HL-60/S4 (cell line): ENCODE results near the gene ACP4.
"Not testable (repeated sequence)": the region's sequence is repeated elsewhere in the genome, so short reads cannot be mapped to it uniquely, and the experiment has no call there.

ENCODE experiments used
- in situ Hi-C: fragments of 300-500 bp; cut with MboI; formaldehyde crosslinking; loops from 2 replicates; pipeline ENCODE4 v1.14.3; 2022; ENCODE audit warnings: low sequenced_read_pairs

Gene ACP4, protein sequence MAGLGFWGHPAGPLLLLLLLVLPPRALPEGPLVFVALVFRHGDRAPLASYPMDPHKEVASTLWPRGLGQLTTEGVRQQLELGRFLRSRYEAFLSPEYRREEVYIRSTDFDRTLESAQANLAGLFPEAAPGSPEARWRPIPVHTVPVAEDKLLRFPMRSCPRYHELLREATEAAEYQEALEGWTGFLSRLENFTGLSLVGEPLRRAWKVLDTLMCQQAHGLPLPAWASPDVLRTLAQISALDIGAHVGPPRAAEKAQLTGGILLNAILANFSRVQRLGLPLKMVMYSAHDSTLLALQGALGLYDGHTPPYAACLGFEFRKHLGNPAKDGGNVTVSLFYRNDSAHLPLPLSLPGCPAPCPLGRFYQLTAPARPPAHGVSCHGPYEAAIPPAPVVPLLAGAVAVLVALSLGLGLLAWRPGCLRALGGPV

DNA sequence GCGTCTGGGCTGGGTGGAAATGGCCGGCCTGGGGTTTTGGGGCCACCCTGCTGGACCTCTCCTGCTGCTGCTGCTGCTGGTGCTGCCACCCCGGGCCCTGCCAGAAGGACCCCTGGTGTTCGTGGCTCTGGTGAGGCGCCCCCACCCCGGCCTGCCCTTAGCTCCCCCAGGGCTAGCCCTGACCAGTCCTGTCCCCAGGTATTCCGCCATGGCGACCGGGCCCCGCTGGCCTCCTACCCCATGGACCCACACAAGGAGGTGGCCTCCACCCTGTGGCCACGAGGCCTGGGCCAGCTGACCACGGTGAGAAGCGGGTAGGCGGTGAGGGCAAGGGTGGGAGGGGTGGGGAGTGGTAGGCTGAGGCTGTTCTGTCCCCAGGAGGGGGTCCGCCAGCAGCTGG, at the start of gene ACP4:
Gene ACP4 (plus strand): TSS at position 20 of the 400 bp plus-strand sequence. CDS start 0 bp downstream, at position 20.
- in situ Hi-C loops = no loop called here

DNA sequence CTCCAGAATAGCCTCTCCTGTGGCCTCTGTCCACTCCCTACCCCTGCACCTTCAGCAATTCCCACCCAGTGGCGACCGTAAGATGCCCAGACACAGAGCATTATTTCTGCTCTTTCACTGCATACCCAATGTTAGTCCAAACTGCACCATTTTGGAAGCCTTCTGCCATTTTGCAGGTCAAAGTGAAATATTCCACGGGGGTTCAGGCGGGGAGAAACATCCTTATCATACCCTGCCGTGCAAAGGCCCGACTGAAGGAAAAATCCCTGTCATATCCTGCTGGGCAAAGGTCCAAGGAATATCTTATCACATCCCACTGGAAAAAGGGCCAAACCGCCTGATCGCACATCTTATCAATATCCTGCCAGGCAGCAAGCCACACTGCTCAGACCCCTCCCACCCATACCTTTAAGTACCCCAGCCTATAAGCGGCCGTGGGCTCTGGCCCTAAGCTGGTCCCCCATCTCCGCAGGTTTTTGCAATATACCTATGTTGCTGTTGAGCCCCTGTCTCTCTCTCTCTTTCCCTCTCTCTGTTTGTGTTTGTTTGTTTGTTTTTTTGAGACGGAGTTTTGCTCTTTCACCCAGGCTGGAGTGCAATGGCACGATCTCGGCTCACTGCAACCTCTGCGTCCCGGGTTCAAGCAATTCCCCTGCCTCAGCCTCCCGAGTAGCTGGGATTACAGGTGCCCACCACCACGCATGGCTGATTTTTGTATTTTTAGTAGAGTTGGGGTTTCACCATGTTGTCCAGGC, 48.9 kb upstream of the ACP4 start:
- in situ Hi-C loops = no loop called here

DNA sequence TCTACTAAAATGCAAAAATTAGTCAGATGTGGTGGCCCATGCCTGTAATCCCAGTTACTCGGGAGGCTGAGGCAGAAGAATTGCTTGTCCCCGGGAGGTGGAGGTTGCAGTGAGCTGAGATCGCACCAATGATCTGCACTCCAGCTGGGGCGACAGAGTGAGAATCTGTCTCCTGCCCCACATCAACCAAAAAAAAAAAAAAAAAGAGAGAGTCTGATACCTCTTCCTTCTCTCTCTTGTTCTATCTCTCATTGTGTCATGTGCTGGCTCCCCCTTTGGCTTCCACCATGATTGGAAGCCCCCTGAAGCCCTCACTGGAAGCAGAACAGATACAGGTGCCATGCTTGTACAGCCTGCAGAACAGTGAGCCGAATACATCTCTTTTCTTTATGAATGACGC, 46.7 kb upstream of the ACP4 start:
- in situ Hi-C loops = no loop called here

DNA sequence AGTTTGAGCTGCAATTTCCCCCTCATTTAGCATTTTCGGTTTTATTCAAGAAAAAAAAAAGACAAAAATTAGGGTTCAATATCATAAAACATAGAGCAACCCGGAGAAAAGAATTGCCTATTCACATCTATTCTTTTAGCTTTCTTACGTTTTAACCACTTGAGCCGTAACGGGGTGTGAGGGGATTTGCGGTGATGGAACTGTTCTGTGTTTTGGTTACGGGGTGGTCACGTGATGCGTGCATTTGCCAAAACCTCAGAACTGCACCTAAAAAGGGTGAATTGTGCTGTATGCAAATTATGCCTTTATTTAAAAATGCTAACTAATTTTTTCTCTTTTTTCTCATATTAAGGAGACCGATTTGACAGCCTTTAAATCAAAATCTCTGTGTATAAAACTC, 45.0 kb upstream of the ACP4 start:
- in situ Hi-C loops = no loop called here

DNA sequence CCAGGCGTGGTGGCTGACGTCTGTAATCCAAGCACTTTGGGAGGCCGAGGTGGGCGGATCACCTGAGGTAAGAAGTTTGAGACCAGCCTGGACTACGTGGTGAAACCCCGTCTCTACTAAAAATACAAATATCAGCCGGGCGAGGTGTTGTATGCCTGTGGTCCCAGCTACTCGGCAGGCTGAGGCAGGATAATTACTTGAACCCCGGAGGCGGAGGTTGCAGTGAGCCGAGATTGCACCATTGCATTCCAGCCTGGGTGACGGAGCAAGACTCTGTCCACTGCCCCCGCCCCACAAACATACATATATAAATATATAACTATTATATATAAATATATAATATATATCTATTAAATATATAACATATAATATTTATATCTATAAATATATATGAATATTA, 43.1 kb upstream of the ACP4 start:
- in situ Hi-C loops = not testable (repeated sequence)

DNA sequence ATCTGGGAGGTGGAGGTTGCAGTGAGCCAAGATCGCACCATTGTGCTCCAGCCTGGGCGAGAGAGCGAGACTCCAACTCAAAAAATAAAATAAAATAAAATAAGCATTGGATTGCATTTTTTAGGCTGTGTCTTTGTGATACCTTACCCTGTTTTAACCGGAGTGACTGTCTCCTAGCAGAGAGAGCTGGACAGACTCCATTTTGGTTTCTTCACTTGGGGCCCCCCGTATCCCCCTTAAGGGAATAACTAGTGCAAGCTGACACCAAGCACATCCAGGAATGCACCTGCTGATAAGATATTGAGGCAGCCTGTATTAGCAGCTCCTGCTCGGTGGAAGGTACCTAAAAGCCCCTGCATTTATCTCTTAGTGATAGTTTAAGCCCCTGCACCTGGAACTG, 40.7 kb upstream of the ACP4 start:
- in situ Hi-C loops = no loop called here

DNA sequence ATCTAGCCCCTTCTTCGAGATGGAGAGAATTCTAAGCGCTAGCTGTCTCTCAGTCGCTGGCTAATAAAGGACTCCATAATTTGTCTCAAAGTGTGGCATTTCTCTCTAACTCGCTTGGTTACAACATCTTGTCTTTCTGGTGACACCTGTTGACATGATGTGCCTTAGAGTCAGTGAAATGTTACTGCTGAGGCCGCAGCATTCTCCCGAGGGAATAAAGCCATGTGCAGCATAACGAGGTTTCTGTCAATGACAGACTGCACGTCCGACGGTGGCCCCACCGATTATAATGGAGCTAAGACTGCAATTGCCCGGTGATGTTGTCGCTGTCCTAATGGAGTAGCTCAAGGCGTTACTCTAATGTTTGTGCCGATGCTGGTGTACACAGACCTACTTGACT, 40.2 kb upstream of the ACP4 start:
- in situ Hi-C loops = no loop called here

DNA sequence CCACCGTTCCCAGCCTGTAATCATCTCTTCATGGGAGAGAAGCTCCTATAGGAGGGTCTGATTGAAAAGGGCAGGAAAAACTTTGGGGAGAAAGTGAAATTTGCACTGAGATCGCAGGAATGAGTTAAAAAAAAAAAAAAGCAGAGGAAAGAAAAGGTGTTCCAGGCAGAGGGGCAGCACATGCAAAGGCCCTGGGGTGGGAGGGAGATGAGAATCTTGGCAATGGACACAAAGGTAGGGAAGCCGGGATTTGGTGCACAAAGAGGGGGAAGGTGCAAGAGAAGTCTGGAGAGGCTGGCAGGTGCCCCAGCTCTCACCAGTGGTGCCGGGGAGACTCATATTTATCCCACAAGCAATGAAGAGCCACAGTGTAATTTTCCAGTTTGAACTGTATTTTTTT, 36.3 kb upstream of the ACP4 start:
- in situ Hi-C loops = no loop called here

DNA sequence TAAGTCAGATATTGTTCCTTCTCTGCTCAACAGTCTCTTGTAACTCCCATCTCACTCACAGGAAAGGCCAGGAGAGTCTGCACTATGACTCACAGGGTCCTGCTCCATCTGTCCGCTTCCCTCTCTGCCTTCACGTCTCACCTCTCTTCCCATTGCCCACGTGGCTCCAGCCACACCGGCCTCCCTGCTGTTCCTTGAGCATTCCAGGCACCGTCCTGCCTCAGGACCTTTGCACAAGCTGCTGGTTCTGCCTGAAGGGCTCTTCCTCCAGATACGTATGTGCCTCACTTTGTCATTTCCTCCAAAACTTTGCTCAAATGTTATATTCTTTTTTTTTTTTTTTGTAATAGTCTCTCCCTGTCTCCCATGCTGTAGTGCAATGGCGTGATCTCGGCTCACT, 34.0 kb upstream of the ACP4 start:
- in situ Hi-C loops = not testable (repeated sequence)

DNA sequence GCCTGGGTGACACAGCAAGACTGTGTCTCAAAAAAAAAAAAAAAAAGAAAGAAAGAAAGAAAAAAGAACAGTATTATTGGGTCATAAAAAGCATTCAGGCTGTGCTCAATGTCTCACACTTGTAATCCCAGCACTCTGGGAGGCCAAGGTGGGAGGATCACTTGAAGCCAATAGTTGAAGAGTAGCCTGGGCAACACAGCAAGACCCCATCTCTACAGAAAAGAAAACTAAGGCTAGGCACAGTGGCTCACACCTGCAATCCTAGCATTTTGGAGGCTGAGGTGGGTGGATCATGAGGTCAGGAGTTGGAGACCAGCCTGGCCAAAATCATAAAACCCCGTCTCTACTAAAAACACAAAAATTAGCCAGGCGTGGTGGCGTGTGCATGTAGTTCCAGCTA, 32.6 kb upstream of the ACP4 start:
- in situ Hi-C loops = not testable (repeated sequence)

DNA sequence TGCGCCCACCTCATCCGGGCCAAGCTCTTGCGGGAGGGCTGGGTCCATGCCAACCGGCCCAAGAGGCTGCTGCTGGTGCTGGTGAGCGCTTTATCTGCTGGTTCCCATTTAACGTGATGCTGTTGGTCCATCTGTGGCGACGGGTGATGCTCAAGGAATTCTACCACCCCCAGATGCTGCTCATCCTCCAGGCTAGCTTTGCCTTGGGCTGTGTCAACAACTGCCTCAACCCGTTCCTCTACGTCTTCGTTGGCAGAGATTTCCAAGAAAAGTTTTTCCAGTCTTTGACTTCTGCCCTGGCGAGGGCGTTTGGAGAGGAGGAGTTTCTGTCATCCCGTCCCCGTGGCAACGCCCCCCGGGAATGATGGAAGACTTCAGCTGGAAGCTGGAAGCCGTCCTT, 31.1 kb upstream of the ACP4 start:
- in situ Hi-C loops = not testable (repeated sequence)

DNA sequence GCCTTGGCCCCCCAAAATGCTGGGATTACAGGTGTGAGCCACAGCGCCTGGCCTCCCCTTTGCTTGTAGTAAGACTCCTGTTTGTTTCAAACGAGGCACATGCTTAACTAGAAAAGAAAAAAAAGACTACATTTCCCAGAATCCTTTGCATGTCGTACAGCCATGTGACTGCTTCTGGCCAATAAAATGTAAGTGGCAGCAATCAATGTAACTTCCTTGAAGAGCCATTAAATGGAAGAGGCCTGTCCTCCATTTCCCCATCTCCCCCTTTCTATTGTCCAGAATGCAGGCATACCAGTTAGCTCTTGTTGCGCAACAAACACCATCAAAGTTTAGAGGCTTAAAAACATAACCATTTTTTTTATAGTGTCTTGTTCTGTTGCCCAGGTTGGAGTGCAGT, 30.3 kb upstream of the ACP4 start:
- in situ Hi-C loops = no loop called here

DNA sequence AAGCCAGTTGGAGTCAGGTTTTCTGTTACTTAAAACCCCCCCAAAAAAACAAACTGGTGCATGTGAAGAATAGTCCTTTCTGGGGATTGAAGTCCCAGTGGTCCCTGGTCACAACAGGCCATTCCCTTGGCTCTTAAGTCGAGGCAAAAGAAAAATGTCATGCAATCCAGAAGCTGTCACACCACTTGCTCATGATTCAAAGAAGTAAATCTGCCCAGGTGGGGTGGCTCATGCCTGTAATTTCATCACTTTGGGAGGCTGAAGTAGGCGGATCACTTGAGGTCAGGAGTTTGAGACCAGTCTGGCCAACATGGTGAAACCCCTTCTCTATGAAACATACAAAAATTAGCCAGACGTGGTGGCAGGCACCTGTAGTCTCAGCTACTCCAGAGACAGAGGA, 28.7 kb upstream of the ACP4 start:
- in situ Hi-C loops = not testable (repeated sequence)

DNA sequence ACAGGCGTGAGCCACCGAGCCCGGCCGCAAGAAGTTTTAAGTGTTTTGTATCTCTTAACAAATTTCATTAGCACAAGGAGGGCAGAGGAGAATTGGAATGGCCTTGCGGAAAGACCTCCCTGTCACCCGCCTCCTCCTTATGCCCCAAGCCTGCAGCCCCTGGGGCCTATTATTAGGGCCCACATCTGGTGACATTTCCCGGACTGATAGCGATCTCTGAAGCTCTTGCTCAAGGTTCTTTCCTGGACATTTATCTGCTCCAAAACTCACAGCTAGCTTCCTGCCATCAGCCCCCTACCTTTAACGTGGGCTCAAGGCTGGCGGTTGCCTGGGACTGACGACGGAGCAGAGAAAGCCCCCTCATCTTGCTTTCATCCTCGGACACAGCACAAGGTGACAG, 26.7 kb upstream of the ACP4 start:
- in situ Hi-C loops = not testable (repeated sequence)

DNA sequence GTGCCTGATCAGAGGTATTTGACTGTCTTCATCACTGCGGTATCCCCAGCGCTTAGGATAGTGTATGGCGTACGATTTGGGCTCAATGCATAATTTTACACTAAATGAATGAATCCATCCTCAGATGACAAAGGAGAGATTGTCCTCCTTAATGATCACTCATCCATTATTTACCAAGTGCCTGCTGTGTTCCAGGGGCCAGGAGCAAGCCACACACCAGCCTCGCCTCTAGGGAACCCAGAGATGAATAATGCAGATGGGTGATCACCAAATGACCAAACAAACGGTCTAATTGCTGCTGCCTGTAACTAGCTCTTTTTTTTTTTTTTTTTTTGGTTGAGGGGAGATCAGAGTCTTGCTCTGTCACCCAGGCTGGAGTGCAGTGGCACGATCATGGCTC, 25.8 kb upstream of the ACP4 start:
- in situ Hi-C loops = no loop called here

DNA sequence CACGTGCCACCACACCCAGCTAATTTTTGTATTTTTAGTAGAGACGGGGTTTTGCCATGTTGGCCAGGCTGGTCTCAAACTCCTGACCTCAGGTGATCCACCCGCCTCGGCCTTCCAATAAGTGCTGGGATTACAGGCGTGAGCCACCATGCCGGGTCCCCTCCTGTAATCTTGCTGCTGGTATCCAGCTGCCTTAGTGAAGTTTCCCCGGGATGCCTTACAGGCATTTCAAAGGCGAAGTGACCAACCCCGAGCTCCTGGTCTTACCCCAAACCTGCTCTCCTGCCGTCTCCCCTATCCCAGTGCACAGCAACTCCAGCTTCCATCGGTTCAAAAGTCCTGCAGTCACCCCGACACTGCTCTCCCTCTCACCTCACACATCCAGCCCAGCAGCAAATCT, 23.5 kb upstream of the ACP4 start:
- in situ Hi-C loops = not testable (repeated sequence)

DNA sequence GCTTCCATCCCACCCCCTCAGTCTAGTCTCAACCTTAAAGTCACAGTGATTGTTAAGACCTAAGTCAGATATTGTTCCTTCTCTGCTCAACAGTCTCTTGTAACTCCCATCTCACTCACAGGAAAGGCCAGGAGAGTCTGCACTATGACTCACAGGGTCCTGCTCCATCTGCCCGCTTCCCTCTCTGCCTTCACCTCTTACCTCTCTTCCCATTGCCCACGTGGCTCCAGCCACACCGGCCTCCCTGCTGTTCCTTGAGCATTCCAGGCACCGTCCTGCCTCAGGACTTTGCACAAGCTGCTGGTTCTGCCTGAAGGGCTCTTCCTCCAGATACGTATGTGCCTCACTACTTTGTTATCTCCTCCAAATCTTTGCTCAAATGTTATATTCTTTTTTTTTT, 23.0 kb upstream of the ACP4 start:
- in situ Hi-C loops = not testable (repeated sequence)

DNA sequence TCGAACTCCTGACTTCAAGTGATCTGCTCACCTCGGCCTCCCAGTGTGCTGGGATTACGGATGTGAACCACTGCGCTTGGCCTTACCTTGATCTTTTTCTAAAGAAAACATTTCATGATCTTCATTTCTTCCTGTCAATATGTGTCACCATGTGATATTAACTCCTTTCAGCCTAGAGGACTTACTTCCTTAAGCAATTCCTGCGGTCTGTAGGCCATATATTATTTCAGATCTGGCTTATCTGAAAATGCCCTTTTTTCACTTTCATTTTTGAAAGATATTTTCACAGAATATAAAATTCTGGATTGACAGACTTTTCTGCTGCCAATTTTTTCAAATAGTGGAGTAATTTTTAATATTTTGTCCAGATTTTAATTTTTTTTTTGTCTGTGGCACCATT, 21.9 kb upstream of the ACP4 start:
- in situ Hi-C loops = no loop called here

DNA sequence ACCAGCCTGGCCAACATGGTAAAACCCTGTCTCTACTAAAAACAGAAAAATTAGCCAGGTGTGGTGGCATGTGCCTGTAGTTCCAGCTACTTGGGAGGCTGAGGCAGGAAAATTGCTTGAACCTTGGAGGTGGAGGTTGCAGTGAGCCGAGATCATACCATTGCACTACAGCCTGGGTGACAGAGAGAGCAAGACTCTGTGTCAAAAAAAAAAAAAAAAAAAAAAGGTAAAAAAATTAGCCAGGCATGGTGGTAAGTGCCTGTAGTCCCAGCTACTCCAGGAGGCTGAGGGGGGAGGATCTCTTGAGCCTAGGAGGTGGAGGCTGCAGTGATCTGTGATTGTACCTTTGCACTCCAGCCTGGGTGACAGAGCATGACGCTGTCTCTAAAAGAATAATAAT, 20.1 kb upstream of the ACP4 start, which contains the start of gene GPR32:
Gene GPR32 (plus strand): TSS at position 301 of the 400 bp plus-strand sequence. CDS start 137 bp downstream, outside the sequence.
- in situ Hi-C loops = not testable (repeated sequence)

DNA sequence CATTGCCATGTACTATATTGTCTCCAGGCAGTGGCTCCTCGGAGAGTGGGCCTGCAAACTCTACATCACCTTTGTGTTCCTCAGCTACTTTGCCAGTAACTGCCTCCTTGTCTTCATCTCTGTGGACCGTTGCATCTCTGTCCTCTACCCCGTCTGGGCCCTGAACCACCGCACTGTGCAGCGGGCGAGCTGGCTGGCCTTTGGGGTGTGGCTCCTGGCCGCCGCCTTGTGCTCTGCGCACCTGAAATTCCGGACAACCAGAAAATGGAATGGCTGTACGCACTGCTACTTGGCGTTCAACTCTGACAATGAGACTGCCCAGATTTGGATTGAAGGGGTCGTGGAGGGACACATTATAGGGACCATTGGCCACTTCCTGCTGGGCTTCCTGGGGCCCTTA, 19.3 kb upstream of the ACP4 start:
- in situ Hi-C loops = no loop called here

DNA sequence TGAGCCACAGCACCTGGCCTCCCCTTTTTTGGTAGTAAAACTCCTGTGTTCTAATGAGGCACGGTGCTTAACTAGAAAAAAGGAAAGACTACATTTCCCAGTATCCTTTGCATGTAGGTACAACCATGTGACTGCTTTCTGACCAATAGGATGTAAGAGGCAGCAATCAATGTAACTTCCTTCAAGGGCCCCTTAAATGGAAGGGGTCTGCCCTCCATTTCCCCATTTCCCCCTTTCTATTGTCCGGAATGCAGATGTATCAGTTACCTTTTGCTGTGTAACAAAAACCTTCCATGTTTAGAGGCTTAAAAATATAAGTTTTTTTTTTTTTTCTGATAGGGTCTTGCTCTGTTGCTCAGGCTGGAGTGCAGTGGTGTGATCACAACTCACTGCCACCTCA, 17.7 kb upstream of the ACP4 start:
- in situ Hi-C loops = no loop called here

DNA sequence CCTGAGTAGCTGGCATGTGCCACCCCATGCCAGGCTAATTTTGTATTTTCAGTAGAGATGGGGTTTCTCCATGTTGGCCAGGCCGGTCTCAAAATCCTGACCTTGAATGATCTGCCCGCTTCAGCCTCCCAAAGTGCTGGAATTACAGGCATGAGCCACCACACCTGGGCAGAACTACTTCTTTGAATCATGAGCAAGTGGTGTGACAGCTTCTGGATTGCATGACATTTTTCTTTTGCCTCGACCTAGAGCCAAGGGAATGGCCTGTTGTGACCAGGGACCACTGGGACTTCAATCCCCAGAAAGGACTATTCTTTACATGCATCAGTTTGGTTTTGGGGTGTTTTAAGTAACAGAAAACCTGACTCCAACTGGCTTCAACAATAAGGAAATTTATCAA, 17.3 kb upstream of the ACP4 start:
- in situ Hi-C loops = not testable (repeated sequence)
